ENCODE measurements around the gene ATP9B. TPM values are rescaled to one million over a fixed set of nuclear protein-coding genes. Genes with fewer than 3 reads are reported as not detected.

ATP9B gene
- total RNA-seq, 1 experiment from 2014 or later, result 44.4 TPM

DNA sequence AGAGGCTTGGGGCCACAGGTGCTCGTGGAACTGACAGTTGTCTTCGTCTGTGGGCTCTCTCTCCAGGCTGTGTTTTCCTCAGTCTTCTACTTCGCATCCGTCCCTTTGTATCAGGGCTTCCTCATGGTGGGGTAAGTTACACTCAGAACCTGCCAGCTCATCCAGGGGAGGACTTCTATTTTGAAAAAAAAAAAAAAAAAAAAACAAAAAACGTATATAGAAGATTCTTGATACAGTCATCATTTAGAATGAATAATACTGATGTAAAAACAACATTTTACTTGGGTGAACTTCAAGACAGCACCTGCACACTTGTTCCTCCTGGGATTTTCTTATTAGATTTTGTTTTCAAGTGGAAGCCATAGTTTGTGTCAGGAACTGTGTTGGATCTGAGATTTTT is 278.9 kb downstream of the ATP9B start:
- TF ChIP-seq, protein P1, sequence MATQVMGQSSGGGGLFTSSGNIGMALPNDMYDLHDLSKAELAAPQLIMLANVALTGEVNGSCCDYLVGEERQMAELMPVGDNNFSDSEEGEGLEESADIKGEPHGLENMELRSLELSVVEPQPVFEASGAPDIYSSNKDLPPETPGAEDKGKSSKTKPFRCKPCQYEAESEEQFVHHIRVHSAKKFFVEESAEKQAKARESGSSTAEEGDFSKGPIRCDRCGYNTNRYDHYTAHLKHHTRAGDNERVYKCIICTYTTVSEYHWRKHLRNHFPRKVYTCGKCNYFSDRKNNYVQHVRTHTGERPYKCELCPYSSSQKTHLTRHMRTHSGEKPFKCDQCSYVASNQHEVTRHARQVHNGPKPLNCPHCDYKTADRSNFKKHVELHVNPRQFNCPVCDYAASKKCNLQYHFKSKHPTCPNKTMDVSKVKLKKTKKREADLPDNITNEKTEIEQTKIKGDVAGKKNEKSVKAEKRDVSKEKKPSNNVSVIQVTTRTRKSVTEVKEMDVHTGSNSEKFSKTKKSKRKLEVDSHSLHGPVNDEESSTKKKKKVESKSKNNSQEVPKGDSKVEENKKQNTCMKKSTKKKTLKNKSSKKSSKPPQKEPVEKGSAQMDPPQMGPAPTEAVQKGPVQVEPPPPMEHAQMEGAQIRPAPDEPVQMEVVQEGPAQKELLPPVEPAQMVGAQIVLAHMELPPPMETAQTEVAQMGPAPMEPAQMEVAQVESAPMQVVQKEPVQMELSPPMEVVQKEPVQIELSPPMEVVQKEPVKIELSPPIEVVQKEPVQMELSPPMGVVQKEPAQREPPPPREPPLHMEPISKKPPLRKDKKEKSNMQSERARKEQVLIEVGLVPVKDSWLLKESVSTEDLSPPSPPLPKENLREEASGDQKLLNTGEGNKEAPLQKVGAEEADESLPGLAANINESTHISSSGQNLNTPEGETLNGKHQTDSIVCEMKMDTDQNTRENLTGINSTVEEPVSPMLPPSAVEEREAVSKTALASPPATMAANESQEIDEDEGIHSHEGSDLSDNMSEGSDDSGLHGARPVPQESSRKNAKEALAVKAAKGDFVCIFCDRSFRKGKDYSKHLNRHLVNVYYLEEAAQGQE (IDR thresholded peaks at IDR 0.05; ENCODE audit: insufficient read depth in 1 of 2, low read depth in 2 of 2, low read length in 1 of 2), result no peak
- TF ChIP-seq SIN3A (IDR thresholded peaks at IDR 0.05; ENCODE audit: borderline replicate concordance, insufficient read depth, low read depth, low read length) (no peak), CTCF (IDR thresholded peaks at IDR 0.05) (no peak), POLR2AphosphoS5 (IDR thresholded peaks at IDR 0.05; ENCODE audit: low read depth, low read length) (no peak), TCF7L2 (IDR thresholded peaks at IDR 0.05; ENCODE audit: low read depth, low read length) (no peak)
- CTCF ChIA-PET, result no interaction called here
- no TSS peak for BruUV-seq (replicated peaks)
- Histone ChIP-seq H3K4me3 (ENCODE audit: low read depth in 2 of 2, low read length in 2 of 2) (no peak overlapping the region), H3K4me1 (ENCODE audit: control insufficient read depth, insufficient read depth, low read length) (no peaks in the 10 kb centered on the region), H3K27ac (ENCODE audit: low read length) (no peak overlapping the region), H3K9me3 (ENCODE audit: control insufficient read depth, insufficient read depth, low read depth, low read length) (no peaks in the 10 kb centered on the region), H3K27me3 (ENCODE audit: control insufficient read depth, insufficient read depth, low read length) (no peaks in the 10 kb centered on the region), H3K36me3 (ENCODE audit: control insufficient read depth, insufficient read depth, low read length) (no peaks in the 10 kb centered on the region; the same call in 1 of the 2 replicates)
- POLR2A ChIA-PET, result interaction anchor here (0.6 to 0.7 kb wide), 2 partner anchors 103 to 441 kb away, joined by 4 to 11 read pairs; no protein-coding TSS in a partner anchor
- intact Hi-C loops (cut with micrococcal nuclease; ENCODE audit: unreplicated experiment), result no loop called here
- no peak for DNase-seq (ENCODE audit: low read depth, low spot score)
- in situ Hi-C loops (cut with HindIII; ENCODE audit: low pct_unique_long_range_greater_than_20kb, low sequenced_read_pairs), result no loop called here
- ATAC-seq, result no peak

DNA sequence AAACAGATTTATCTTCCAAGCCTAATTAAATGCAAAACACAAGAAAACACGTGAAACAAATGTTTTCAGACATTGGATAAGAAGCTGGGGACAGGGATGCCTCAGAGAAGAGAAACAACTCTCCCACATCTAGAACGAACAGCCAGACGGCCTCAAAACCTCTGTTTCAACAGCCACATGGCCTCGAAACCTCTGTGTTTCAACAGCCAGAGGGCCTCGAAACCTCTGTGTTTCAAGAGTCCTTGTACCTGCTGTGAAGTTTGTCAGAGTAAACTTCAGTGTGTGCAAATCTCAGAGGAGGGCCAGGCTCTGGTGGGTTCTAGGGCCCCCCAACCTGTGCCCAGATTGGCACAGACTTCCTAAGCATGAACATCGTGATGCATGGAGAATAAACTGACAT is 283.2 kb downstream of the ATP9B start:
- POLR2A ChIA-PET, result no interaction called here
- BruUV-seq (replicated peaks), result no TSS peak

More for the DNA sequence above, 283.2 kb downstream of the ATP9B start:
- Histone ChIP-seq H3K4me1 (ENCODE audit: control insufficient read depth, insufficient read depth, low read length) (no peaks in the 10 kb centered on the region), H3K4me3 (ENCODE audit: low read depth in 2 of 2, low read length in 2 of 2) (no peak overlapping the region), H3K27me3 (ENCODE audit: control insufficient read depth, insufficient read depth, low read length) (no peaks in the 10 kb centered on the region), H3K9me3 (ENCODE audit: control insufficient read depth, insufficient read depth, low read depth, low read length) (no peaks in the 10 kb centered on the region), H3K27ac (ENCODE audit: low read length) (no peak overlapping the region), H3K36me3 (ENCODE audit: control insufficient read depth, insufficient read depth, low read length) (no peaks in the 10 kb centered on the region)
- intact Hi-C loops (cut with micrococcal nuclease; ENCODE audit: unreplicated experiment), result no loop called here
- in situ Hi-C loops (cut with HindIII; ENCODE audit: low pct_unique_long_range_greater_than_20kb, low sequenced_read_pairs), result no loop called here
- CTCF ChIA-PET, result no interaction called here
- no peak for ATAC-seq
- DNase-seq (ENCODE audit: low read depth, low spot score), result no peak
- TF ChIP-seq, protein P1 (IDR thresholded peaks at IDR 0.05; ENCODE audit: insufficient read depth in 1 of 2, low read depth in 2 of 2, low read length in 1 of 2), result no peak
- TF ChIP-seq POLR2AphosphoS5 (IDR thresholded peaks at IDR 0.05; ENCODE audit: low read depth, low read length) (no peak), SIN3A (IDR thresholded peaks at IDR 0.05; ENCODE audit: borderline replicate concordance, insufficient read depth, low read depth, low read length) (no peak), TCF7L2 (IDR thresholded peaks at IDR 0.05; ENCODE audit: low read depth, low read length) (no peak), CTCF (IDR thresholded peaks at IDR 0.05) (no peak)

All from Panc1 (cell line).